Forelimb muscle (tissue), 1 donor: ENCODE data around the gene SLC4A4. TPM values are rescaled to one million over a fixed set of nuclear protein-coding genes. Genes with fewer than 3 reads are reported as not detected.

Experiments
- DNase-seq: peaks from one replicate; pipeline ENCODE4 v3.0.0-alpha.2; 2013; ENCODE audit warnings: low read depth
- polyA plus RNA-seq: library from polyadenylated mRNA; unstranded; fragments of 120-200 nt; gene quantifications from one replicate; pipeline ENCODE4 v1.2.1, GENCODE V29; 2013; ENCODE audit not compliant: insufficient read length

Gene SLC4A4
- polyA plus RNA-seq, 1 donor: 10.4 TPM

- DNase-seq: no peak
Measured at GRCh38 chr4:71593311-71593710, 254.5 kb downstream of the SLC4A4 start.

DNA sequence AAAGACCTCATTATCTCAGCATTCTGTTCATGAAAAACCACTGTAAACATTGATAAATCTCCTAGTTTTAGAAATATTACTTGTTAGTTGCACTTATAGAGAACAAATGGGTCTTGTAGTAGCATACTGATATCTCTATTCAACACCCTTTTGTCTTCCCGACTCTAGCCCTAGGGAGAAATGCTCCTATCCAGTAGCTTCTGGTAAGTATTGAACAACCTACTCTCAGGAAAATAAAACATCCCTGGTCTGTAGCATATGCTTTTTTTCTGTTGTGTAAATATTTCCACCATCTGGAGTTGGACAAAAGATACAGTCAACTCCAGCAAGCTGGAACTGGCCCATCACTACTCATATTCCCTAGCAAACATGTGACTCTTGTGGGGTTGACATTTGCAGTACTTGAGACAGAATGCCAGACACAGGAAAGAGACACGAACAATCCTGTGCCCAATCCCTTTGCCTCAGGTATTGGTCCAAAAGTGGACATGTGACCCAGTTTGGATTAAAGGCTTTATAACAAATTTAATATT lies 256.8 kb downstream of the SLC4A4 start:
- DNase-seq: no peak

DNA sequence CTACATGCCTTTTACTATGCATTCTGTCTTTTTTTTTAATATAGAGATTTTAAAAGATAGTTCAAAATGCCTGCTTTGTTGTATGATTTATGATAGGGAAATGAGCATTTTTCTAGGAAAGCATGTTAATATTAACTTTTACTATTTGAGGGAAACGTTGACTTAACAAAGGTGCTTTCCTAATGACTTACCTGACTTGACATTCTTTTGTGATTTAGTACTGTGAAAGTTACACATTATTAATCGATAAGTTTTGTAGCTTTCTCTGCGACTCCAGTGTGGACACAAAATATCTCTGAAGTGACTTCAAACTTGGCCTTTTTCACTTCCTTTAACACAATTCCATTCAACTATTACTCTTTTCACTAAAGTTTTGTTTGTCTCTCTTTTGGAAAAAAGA lies 260.8 kb downstream of the SLC4A4 start:
- DNase-seq: no peak

DNA sequence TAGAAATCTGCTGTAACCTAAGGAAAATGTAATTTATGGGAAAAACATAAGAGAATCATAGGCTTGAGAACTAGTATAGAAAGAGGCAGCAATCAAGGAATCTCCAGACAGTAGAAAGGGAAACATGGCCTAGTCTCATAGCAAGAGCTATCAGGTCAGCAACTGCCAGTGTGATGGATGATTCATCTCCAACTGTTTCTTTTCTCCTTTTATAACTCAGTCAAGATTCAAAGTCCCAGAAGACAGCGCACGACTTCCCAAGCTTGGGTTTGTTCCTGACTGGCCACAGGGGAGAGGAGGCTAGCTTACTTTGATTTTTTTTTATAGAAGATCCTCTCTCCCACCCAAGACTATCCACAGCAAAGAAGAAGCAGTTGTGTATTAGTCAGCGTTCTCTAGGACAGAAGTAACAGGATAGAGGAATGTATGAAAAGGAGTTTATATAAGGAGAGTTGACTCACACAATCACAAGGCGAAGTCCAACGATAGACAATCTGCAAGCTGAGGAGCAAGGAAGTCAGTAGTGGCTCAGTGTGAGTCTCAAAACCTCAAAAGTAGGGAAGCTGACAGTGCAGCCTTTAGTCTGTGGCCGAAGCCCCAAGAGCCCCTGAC lies 263.6 kb downstream of the SLC4A4 start:
- no peak for DNase-seq

- no peak for DNase-seq
Measured at GRCh38 chr4:71604785-71605184, 266.0 kb downstream of the SLC4A4 start.

GRCh38 chr4:71607109-71607508 lies 268.3 kb downstream of the SLC4A4 start:
- no peak for DNase-seq

DNA sequence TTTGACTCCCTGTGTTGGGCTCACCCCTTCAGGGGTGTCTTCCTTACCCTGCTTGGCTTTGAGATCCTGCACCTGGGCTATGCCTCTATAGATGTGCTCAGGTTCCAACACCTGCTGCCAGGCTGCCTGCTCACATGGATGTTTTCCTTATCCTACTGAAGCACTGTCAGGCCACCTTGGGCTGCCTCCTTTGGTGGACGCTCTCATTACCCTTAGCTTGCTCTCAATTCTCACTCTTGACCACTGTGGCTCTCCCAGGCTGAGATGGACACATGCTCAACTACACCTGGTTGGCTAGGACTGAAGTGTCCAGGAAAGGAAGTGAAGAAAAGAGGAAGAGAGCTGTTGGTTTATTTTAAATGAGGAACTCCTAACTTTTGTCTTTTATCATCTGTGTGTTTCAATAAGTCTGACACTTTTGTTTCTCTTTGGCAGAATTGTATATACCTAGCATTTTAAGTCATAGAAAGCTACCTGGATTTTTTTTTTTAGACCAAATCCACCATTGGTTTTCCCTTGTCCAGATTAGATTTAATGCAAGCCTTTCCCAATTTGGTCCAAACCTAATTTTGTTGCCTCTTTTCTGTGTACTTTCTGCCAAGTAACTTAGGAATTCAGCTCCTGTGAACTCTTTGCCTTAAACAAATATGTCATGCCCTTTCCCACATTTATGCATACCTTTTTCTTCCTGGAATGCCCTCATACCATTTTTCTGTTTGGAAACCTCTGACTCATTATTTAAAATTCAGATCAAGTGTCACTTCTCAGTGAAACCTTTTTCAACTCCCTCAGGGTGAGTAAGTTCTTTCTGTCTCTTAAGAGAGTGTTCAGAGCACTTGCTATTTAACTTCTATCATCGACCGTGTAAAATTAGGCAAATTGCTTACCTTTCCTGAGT lies 269.2 kb downstream of the SLC4A4 start:
- no peak for DNase-seq

GRCh38 chr4:71608678-71609071 lies 269.9 kb downstream of the SLC4A4 start:
- no peak for DNase-seq

DNA sequence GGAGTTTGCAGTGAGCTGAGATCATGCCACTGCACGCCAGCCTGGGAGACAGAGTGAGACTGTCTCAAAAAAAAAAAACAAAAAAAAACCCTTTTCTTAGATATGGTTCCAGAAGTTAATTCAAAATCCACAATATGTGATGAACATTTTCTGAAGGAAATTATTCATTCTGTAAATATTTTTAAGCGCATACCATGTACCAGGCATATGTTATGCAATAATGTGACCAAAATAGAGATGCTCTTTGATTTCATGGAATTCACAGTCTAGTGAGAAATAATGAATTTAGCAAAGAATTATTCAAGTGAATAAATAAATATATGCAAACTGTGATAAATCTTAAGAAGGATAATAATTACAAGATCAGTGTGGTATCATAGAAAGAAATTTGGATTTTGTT lies 270.3 kb downstream of the SLC4A4 start:
- DNase-seq: no peak

GRCh38 chr4:71609651-71610050 lies 270.8 kb downstream of the SLC4A4 start:
- DNase-seq: no peak

GRCh38 chr4:71614621-71615020 lies 275.8 kb downstream of the SLC4A4 start:
- no peak for DNase-seq

DNA sequence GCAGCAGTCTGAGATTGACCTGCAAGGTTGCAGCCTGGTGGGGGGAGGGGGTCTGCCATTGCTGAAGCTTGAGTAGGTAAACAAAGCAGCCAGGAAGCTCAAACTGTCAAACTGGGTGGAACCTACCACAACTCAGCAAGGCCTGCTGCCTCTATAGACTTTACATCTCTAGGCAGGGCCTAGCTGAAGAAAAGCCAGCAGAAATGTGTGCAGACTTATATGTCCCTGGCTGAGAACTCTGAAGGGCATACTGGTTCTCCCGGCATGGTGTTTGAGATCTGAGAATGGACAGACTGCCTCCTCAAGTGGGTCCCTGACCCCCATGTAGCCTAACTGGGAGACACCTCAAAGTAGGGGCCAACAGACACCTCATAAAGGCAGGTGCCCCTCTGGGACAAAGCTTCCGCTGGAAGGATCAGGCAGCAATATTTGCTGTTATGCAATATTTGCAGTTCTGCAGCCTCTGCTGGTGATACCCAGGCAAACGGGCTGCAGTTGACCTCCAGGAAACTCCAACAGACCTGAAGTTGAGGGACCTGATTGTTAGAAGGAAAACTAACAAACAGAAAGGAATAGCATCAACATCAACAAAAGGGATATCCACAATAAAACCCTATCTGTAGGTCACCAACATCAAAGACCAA lies 277.5 kb downstream of the SLC4A4 start:
- DNase-seq: no peak
